ENCODE results near the gene EMC6.

GRCh38 chr17:3643889-3644349, 24.7 kb upstream of the EMC6 start:
- TF ChIP-seq CTCF (optimal IDR thresholded peaks at IDR 0.05 in 1 of 3, IDR thresholded peaks at IDR 0.05 in 1 of 3, conservative IDR thresholded peaks at IDR 0.05 in 1 of 3; ENCODE audit: extremely low read depth in 1 of 3, insufficient read depth in 2 of 3, low read length in 3 of 3) = no peak
- TF ChIP-seq EZH2 (IDR thresholded peaks at IDR 0.05; ENCODE audit: low read length) = no peak

Measured in keratinocyte (primary cell).